ENCODE measurements around the gene ESRRG. TPM values are rescaled to one million over a fixed set of nuclear protein-coding genes. Genes with fewer than 3 reads are reported as not detected.

The ESRRG gene
- total RNA-seq, 1 donor from 2014 or later, result not detected

DNA sequence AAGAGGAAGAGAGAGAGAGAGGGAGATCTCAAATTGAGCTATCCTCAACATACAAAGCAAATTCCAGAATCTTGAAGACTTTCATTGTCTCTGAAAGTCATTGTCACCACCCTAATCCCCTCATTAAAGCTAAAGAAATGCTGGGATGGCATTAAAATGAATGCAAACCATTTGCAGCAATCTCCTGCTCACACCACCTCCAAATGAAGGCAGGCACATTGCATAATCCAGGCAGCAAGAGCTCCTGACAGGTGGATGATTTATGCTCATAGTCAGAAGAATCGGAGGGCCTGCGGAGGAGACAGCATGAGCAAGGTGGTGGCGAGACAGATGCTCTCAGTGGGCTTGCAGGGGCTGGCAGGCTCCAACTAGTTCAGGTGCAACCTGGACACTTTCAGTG is 90.2 kb downstream of the ESRRG start:
- intact Hi-C loops (cut with micrococcal nuclease), result no loop called here

DNA sequence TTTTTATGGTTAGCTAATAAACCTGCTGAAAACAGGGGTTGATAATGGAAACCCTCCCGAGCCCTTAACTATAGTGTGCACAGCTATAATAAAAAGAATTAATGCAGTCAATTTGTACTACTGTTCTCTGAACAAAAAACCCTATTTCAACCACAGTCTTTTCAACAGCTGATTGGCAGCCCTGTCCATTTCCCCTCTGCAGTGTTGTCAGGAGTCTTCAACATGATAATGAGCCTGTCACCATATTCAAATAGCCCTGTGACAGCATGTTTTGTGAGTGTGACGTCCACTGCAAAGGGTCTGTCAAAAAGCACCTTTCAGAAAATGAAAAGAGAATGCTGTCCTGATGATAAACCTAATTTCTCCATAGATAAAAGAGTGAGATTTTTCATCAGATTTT is 92.7 kb downstream of the ESRRG start:
- intact Hi-C loops (cut with micrococcal nuclease), result no loop called here

DNA sequence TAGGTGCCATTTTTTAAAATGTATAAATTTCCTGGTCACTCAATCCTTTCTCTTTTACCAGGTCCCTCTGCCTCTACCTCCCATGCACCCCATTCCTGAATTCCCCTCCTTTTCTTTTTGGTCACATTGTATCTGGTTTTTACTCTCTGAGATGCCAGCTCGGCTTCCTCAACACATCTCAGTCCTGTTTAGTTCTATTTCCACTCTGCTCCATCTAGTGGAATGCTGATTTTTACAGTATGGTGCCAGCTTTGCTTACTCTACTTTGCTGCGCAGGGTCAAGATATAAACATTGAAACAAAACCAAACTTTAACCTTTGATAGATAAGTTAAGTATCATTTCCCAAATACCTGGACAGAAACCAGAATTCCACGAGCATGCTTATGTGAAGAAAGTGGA is 96.0 kb downstream of the ESRRG start:
- intact Hi-C loops (cut with micrococcal nuclease), result no loop called here

DNA sequence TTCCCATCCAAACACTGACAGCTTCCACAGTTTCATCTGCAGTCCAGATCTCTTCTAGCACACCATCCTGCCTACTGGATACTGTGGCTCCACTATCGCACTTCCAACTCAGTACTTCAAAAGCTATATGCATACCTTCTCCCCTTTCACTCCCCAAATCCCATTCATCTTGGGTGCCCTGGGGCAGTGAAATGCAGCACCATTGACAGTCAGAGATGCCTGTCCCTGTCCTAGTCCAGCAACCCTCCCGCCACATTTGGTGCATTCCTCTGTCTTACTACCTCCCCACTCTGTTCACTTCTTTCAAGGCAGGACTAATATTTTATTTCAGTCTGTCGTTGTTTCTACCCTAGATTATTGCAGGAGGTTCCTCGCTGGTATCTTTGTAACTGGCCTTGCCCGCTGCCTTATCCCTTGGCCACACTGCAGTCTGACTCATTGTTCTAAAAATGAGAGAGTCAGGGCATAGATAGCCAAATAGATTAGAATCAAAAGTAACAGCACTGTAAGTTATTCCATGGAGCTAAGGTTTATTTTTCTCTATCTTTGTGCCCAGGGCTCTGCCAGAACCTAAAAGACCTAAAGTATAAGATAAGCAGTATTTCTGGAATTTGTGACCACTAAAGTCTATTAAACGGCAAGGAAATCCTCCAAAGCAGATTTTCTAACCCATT is 96.7 kb downstream of the ESRRG start:
- intact Hi-C loops (cut with micrococcal nuclease), result no loop called here

DNA sequence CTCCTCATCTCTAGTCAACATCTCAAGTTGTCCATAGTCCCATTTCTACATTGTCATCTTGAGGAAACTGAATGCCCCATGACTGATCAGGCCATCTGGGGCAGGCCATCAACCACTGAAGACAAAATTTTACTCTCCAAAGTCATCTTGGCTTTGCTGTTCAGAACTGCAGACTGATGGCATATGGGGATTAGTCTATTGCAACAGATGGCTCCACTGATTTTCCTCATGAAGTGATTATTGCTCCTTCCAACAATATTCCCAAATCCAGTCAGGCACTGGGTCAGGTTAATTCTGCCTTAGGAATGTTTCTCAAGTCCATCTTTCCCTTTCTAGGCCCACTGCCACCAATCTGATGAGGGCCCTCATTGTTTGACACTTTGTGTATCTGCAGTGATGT is 101.7 kb downstream of the ESRRG start:
- intact Hi-C loops (cut with micrococcal nuclease), result no loop called here

DNA sequence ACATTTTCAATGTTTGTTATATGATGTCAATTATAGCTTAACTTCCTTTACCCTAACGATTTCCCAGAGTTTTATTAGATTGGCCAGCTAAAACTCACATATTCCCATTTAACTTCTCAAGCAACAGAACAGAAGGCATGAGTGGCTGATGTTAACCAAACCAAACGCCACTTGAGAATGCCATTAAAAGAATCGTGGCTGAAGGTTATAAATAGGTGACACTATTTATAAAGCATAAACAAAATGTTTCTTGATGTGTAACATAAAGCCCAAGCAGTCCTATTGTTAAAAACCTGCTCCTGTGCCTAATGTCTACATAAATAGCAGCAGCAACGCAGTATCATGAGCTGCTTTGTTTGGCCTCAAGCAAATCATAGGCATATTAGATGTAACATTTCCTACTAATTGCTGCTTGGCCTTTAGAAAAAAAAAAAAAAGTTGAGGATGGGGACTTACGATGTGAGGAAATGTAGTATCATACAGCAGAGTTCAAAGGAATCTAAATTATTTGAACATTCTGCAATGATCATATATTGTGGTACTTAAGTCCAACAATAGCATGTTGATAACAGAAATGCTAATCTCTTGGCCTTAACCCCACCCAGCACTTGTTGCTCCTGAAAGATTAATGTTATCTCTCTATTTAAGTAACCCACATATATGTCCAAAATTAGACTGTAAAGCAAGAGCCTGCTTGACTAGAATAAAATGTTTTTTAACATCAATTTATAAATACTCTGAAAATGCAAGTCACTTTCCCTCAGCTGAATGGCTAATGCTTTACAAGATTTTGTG is 106.0 kb downstream of the ESRRG start:
- intact Hi-C loops (cut with micrococcal nuclease), result no loop called here

DNA sequence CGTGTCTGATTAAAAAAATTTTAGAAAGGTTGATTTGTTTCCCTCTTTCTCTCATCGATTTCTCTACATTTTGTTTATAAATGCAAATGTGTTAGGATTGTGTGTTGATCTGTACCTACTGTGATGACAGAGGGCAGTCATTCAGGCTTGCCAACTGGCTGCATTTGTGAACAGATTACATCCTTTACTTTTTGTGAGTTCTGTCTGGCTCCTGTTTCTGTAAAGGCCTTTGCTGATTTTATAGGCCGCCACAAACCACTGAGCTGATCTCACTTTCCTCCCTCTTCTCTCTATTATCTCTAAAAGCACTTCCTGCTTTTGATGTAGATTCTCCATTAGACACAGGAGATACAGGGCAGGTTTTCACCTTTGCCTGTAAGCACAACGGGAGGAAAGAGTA is 106.8 kb downstream of the ESRRG start:
- intact Hi-C loops (cut with micrococcal nuclease), result no loop called here

DNA sequence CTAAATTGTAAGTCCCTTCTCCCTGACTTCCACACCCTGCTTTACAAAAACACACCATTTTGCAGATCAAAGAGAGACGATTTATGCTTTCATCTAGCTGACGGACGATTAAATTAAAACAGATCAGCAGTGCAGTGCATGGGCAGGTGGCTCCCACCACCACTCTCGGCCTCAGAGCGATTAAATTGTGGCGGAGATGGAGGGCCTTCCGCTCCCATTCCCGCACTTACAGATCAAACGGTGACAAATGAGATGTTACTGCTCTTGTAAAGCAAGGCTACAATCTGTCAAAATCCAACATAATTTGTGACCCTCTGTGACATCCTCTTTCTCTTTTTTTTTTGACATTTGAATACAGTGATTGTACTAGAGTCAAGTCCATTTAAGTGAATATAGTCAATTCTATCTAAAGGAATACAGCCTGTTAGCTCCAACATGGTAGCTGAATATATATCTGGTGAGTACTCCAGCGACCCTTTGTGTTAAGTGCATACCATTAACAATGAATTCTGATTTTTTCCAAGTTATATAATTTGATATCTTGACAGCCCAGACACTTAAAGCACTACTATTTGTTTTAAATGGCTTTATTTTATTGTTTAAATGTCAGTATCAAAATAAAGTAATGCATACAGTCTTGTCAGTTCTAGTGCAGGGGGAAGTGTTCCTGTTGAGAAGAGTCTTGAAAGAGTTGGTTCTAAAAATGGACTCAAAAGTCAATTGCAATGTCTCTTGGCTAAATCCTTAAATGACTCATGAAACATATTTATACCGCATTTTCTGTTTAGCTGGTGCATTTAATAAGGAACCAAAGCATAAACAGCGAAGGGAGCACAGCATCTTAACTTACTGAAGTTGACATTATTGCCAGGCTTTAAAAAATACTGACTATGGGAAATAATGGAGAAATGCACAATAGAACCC is 109.0 kb downstream of the ESRRG start:
- intact Hi-C loops (cut with micrococcal nuclease), result no loop called here

DNA sequence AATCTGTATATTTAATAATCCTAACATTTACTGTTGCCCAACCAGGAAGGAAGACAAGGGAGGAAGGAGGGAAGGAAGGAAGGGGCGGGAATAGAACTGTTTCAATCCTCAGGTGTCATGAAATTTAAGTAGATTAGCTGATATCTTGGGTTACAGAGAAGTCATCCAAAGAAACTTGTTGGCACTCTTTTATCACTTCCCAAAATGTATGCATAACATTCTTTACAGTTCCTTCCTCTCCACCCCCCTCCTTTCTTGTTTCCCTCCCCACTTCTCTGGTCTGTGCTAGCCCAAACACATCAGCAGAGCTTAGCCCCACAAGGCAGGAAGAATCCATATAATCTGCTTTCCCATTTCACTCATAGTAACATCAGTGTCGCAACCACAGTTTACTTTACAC is 110.9 kb downstream of the ESRRG start:
- intact Hi-C loops (cut with micrococcal nuclease), result no loop called here

DNA sequence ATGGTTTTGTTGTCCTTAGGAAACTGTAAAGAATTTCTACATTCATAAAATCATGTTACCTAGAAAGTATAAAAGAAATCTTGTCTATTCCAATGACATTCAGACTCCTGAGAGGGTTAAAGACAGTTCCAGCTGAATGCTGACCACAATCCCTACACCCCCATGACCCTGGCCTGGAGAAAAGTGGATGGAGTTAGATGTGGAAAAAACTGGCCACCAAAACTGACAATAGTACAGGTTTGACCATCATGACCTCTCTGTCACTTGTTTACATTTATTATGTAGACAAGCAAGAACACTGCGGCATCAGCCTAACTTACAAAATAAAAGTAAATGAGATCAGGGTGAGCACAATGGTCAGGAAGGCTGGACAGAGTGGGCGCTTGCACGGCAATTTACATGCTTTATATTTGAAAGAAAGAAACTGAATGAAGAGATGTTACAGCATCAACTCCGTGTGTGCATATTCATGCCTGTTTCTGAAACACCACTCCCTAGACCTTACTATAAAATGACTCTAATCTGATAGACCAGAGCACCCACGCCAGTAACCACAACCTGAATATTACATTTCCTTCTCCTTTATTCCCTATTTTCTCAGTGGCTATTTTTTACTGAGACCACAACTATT is 116.0 kb downstream of the ESRRG start:
- intact Hi-C loops (cut with micrococcal nuclease), result no loop called here

DNA sequence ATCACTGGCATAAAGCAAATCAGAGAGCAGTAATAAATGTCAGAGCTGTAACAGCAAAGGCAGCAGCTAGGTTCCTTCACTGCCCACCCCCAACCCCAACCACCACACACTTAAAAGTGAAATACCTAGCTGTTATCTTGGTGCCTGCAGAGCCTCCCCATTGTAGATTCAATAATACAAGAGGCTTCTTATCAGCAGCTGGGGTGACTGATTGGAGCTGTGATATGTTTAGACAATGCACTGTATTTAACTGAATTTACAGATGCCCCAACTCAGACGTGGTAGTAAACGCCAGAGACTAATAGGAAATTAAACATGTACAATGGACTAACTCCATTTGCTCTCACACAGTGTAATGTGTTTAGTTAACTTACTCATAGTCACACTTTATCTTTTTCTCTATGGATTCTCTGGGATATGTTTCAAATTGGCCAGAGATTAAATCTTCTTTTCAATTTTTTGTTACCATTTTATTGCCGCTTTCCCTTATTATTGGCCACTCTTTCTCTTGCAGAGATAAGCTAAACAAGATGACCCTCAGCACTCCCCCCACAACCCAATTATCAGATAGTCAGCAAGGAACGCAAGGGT is 117.1 kb downstream of the ESRRG start:
- intact Hi-C loops (cut with micrococcal nuclease), result no loop called here

DNA sequence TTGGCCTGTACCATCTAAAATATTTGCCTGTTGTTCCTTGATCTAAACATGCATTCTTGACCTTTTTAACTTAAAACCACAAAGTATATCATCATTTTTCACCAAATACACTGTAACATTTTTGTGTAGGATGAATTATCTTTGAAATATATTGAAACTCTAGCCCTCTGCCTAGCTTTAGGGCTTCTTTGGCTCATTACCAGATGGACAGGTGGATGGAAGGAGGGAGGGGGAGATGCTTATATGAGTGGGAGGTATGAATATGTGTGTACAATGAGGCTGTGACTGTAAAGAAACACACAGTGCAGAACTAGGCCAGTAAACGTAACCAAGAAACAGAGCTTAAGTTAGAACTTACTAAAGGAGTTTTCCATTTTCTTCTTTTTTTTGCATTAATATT is 118.5 kb downstream of the ESRRG start:
- intact Hi-C loops (cut with micrococcal nuclease), result no loop called here

DNA sequence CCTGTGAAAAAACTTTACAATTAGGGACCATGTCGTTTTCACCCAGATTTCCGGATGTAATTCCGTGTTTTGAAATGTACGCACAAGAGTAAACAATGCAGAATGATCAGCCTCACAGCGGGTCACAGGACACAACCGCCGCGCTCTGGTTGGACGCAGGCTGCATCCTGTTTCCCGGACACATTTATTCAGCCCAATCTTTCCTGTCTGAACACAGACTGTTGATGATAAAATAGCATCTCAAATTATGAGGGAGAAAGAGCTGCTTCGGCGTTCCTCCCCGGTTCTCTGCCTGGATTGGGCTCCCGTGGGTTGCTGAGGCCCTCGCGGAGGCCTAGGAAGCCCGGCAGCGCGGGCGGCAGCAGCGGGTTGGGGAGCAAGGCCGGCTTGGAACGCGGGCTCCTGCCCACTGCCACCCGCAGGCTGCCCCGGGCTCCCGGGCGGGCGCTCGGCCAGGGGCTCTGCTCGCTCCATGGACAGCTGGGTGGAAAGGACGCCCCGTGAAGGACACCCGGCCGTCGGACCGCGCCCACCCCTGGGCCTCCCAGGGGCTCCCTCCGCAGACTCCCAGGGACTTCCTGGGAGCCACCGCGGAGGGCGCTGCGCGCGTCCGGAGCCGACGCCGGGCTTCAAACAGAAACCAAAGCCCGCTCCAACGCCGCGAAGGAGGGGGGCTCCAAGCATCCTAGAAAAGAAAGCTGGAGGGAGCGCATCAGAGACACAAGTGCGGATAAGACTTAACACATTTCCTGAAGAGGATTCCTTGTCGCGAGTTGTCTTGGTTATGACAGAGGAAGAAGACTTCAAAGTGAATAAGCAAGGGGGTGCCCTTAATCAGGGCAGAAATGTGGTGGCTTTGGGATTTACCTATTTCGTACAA is 122.3 kb downstream of the ESRRG start:
- intact Hi-C loops (cut with micrococcal nuclease), result no loop called here

DNA sequence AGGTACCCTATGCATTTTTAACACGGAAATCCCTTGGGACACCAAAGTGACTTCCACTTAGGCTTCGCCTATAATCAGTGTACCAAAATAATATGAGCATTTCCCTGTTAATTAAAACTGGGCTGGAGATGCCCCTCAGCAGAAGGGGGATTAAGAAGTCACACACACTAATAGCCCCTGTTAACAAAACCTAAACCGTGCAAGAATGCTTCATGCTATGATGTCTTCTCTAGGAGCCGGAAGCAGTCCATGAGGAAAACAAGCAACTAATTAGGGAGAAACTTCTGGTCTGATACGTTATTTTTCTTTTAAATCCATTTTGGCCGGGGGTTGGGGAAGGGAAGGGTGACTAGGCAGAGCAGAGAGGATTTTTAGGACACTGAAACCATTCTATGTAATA is 123.4 kb downstream of the ESRRG start:
- intact Hi-C loops (cut with micrococcal nuclease), result no loop called here

DNA sequence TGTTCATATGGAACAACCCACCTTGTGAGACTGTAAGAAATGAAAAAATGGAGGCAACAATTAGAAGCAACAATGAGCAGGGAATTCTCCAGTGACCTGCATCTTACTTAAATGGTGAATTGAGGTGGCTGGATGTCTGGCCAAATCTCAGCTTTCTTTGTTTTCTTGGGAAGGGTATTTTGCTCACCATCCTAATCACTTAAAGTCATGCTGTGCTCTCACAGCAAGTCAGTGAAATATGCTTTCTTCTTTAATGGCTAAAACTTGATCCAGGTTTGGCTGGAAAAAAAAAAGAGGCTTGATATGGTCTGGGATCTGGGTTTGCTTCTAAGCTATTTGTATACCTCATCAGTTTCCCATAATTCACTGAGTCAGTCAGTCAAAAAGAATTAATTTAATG is 124.8 kb downstream of the ESRRG start:
- intact Hi-C loops (cut with micrococcal nuclease), result no loop called here

DNA sequence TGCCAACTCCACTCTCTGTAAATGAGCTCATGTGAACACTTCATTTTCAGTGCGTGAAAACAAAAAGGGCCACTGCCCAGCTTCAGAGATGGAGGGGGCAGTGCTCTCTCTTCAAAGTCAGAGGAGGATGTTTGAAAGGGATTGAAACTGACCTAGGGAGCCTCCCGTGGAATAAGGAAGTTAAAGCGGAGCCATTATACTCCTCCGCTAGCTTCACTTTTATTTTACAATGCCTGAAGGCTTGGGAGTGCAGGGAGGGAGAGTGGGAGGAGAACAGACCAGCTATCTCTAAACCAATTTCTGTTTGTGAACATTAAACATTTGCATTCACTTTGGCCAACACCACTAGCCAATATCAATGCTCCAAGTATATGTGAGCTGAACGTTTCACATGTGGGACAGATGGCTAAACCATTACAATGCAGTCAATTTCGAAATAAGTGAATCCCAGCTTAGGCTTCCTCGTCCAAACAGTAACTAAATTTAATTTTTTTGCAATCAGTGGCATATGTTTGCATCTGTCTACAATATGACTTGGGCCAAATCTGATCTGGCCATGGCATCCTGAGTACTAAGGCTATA is 126.9 kb downstream of the ESRRG start:
- intact Hi-C loops (cut with micrococcal nuclease), result no loop called here

DNA sequence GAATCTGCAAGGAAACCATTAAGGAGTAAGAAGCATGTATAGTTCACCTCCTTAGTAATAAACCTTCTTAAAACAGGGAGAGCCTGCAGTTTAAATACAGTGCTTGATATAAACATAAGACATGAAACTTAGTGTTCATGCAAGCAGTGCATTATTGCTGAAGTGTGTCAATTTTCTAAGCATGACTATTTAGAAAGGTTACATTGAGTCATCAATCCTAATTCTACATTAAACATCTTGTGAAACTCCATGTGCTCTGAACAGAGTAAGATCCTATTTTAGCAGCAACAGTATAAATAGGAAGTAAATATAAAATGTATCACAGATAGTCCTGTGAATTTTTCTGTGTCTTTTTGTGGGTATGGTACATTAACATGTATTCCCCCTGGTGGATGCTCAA is 135.5 kb downstream of the ESRRG start:
- intact Hi-C loops (cut with micrococcal nuclease), result no loop called here

DNA sequence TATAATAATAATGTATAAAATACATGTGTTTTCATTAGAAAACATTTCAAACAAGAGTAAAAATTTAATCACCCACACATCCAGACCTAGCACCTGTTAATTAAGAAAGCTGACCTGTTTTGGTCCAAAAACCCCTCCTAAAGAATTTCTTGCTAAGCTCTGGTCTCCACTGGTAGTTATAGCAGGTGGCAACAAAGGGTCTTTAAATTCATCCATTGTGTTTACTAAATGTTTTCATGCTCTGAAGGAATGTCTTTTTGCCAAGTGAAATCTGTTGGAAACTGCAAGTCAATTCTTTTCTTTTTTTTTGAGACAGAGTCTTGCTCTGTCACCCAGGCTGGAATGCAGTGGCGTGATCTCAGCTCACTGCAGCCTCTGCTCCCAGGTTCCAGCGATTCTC is 141.1 kb downstream of the ESRRG start:
- intact Hi-C loops (cut with micrococcal nuclease), result no loop called here

DNA sequence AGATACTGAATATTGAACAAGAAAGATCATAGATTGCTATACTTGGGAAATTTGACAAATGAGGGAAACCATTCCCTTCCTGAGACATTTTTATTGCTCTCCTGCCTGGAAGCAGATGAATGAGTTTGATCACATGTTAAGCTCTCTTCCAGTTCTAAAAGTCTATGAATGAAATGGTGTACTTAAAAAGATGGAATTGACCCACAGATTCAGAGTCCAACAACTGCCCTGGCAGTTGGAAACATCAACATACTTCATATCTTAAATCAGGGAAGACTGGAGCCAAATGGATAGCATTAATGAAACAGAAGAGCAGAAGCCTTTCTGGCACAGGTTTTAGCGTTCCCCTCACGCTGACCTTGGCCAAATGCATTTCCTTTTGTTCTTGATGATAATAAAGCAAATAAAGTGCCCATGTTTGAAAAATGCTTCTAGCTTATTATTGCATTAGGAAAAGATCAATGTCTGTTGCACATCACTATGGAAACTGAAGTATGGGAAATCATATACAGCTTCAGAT is 142.6 kb downstream of the ESRRG start:
- intact Hi-C loops (cut with micrococcal nuclease), result no loop called here
